ENCODE data around the gene BPIFA2. TPM values are rescaled to one million over a fixed set of nuclear protein-coding genes. Genes with fewer than 3 reads are reported as not detected.

The BPIFA2 gene, protein sequence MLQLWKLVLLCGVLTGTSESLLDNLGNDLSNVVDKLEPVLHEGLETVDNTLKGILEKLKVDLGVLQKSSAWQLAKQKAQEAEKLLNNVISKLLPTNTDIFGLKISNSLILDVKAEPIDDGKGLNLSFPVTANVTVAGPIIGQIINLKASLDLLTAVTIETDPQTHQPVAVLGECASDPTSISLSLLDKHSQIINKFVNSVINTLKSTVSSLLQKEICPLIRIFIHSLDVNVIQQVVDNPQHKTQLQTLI
- not detected in 2 replicates for total RNA-seq

DNA sequence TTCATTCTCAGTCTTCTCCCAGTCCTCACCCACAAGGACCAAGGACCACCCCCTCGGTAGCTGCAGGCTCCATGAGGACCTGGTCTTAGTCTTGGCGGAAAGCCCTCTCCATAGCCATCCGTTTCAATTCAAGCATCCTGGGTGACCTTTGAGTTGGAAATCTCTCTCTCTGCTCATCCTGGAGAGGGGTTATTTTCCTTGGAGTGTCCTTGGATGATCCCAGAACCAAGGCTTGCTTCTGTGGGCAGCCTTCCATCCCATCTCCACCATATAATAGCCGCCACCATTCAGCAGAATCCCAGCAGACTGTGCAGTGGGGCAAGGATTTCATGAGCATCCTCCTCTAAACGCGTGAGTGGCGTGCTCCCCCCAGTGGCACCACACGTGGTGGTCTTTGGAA is at the start of gene BPIFA2:
Gene BPIFA2, plus strand, starts transcription at position 301 of the 400 bp plus-strand sequence. CDS start 987 bp downstream, outside the sequence.

DNA sequence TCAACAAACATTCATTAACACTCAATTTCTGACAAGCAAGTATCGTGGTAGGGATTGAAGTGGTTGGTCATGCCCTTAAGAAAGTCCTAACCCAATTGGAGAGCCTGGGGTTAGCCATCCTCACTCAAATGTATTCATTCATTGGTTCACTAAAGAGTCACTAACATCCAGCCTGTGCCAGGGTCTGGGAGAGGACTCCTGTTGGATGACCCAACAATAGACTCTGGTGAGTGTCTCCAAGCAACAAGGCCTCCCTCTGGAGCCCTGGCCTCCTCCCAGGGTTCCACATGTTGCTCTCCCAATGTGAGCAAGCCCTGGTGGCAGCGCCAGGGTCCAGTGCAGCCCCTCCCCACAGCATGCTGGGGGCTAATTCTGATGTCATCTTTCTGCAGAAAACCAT is 49.1 kb downstream of the BPIFA2 start, which contains the start of gene BPIFA3:
Gene BPIFA3, plus strand, starts transcription at position 301 of the 400 bp plus-strand sequence. CDS start 185 bp downstream, outside the sequence.

Other genes starting within 250 kb of the BPIFA2 start
- gene SUN5, start 163.7 kb upstream of the BPIFA2 start, total RNA-seq: not detected in 2 replicates
- not detected in 2 replicates for gene BPIFB2, start 160.5 kb upstream of the BPIFA2 start, total RNA-seq
- not detected in 2 replicates for gene BPIFB6, start 136.5 kb upstream of the BPIFA2 start, total RNA-seq
- gene BPIFB3, start 114.3 kb upstream of the BPIFA2 start, total RNA-seq: not detected in 2 replicates
- gene BPIFB4, start 88.5 kb upstream of the BPIFA2 start, total RNA-seq: not detected in 2 replicates
- gene BPIFA3, start 49.2 kb downstream of the BPIFA2 start, total RNA-seq: not detected in 2 replicates
- not detected in 2 replicates for gene BPIFA1, start 67.8 kb downstream of the BPIFA2 start, total RNA-seq
- gene BPIFB1, start 115.1 kb downstream of the BPIFA2 start, total RNA-seq: not detected in 2 replicates
- 25.3 and 33.1 TPM in 2 replicates for gene CDK5RAP1, start 233.4 kb downstream of the BPIFA2 start, total RNA-seq

All from epithelial cell of umbilical artery (primary cell).